K562 (cell line): ENCODE results near the gene MAP2K7. TPM values are rescaled to one million over a fixed set of nuclear protein-coding genes. Genes with fewer than 3 reads are reported as not detected.
A peak's percentile ranks its signal among the peaks of the same experiment; 100 is the strongest.

Source experiments
- CAMTA2 ChIP-seq: fragments of 250-450 bp; sonication (Bioruptor Pico); conservative IDR thresholded peaks from 2 replicates; pipeline ENCODE4 v1.5.1; 2022
- CEBPB ChIP-seq: fragments of 450-650 bp; IDR thresholded peaks from 2 replicates; pipeline ENCODE4 v1.6.1; 2016; ENCODE audit warnings: missing genetic modification characterization, missing compliant biosample characterization
- ESRRA ChIP-seq: fragments of 450-650 bp; IDR thresholded peaks from 2 replicates; pipeline ENCODE4 v1.6.1; 2014; ENCODE audit warnings: low read depth, mild to moderate bottlenecking, moderate library complexity, borderline replicate concordance
- HLTF ChIP-seq: fragments of 450-650 bp; IDR thresholded peaks from 2 replicates; pipeline ENCODE4 v1.6.1; 2016
- KLF16 ChIP-seq: IDR thresholded peaks from 2 replicates; pipeline ENCODE4 v1.6.1; 2016; ENCODE audit warnings: antibody characterized with exemption
- MAZ ChIP-seq, 2 experiments: fragments of 450-650 bp in 1 of 2; sonication (generic) in 1 of 2; formaldehyde crosslinking; IDR thresholded peaks in 1 of 2; conservative IDR thresholded peaks in 1 of 2; 2 replicates each; pipeline versions ENCODE4 v1.4.0 to v1.5.0; 2020; ENCODE audit warnings: mild to moderate bottlenecking in 1 of 2, missing genetic modification reagents in 1 of 2
- MIER1 ChIP-seq: fragments of 450-650 bp; IDR thresholded peaks from 2 replicates; pipeline ENCODE4 v1.6.1; 2016; ENCODE audit warnings: antibody characterized with exemption, mild to moderate bottlenecking, low read depth
- MYC ChIP-seq, 2 experiments: fragments of 250-450 bp in 1 of 2; sonication (Bioruptor Pico) in 1 of 2; IDR thresholded peaks; 2 replicates each; pipeline versions ENCODE4 v1.5.1 to v1.6.1; 2012 to 2021; ENCODE audit warnings: low read depth in 2 of 2, borderline replicate concordance in 1 of 2, improper control_type of control experiment in 1 of 2, low read length in 1 of 2, mild to moderate bottlenecking in 1 of 2, moderate library complexity in 1 of 2
- PHB2 ChIP-seq: fragments of 450-650 bp; IDR thresholded peaks from 2 replicates; pipeline ENCODE4 v1.6.1; 2017; ENCODE audit warnings: low read depth
- PYGO2 ChIP-seq: fragments of 450-650 bp; IDR thresholded peaks from 2 replicates; pipeline ENCODE4 v1.6.1; 2016; ENCODE audit warnings: mild to moderate bottlenecking, missing genetic modification characterization, moderate library complexity, missing compliant biosample characterization
- RBFOX2 ChIP-seq: fragments of 200-400 bp; formaldehyde crosslinking; IDR thresholded peaks from 2 replicates; pipeline ENCODE4 v1.6.1; 2017; ENCODE audit warnings: low read depth, mild to moderate bottlenecking, low read length, moderate library complexity
- SMARCE1 ChIP-seq: fragments of 450-650 bp; IDR thresholded peaks from 2 replicates; pipeline ENCODE4 v1.7.1; 2016; ENCODE audit warnings: mild to moderate bottlenecking
- TAL1 ChIP-seq: fragments of 450-650 bp; IDR thresholded peaks from 2 replicates; pipeline ENCODE4 v1.6.1; 2016; ENCODE audit warnings: mild to moderate bottlenecking
- TFAP4 ChIP-seq: sonication (generic); formaldehyde crosslinking; IDR thresholded peaks from 2 replicates; pipeline ENCODE4 v1.8.0; 2022; ENCODE audit warnings: missing genetic modification reagents, mild to moderate bottlenecking, moderate library complexity, borderline replicate concordance
- USF1 ChIP-seq: sonication (generic); formaldehyde crosslinking; IDR thresholded peaks from 2 replicates; pipeline ENCODE4 v1.9.0; 2022; ENCODE audit warnings: mild to moderate bottlenecking, missing genetic modification reagents
- ZFP1 ChIP-seq: fragments of 450-650 bp; formaldehyde crosslinking; IDR thresholded peaks from 2 replicates; pipeline ENCODE4 v1.4.0; 2020; ENCODE audit warnings: mild to moderate bottlenecking, mixed read lengths
- ZNF77 ChIP-seq: fragments of 250-450 bp; sonication (Bioruptor Pico); IDR thresholded peaks from 2 replicates; pipeline ENCODE4 v1.5.0; 2020
- polyA plus RNA-seq, 8 experiments: library from polyadenylated mRNA; depleted of rRNA in 4 of 8; stranded (reverse) in 5 of 8; unstranded in 3 of 8; fragments of >200 nt; fragmentation: Nextera tagmentation in 2 of 8; fragmentation: Illumina TruSeq in 1 of 8; extraction: Ambion mirVana in 2 of 8; extraction: Trizol in 1 of 8; gene quantifications; 2 replicates each; pipeline versions ENCODE4 v1.2.1 to v1.2.3, GENCODE V29; 2011 to 2014; ENCODE audit warnings: inconsistent platforms in 1 of 8, missing spikeins in 1 of 8
- total RNA-seq, 7 experiments: library from RNA; depleted of rRNA in 6 of 7; stranded (reverse); fragments of >200 nt in 6 of 7; fragmentation: Illumina TruSeq in 2 of 7; extraction: Trizol in 2 of 7; gene quantifications; 2 replicates each; pipeline versions ENCODE4 v1.2.1 to v1.2.3, GENCODE V29; 2011 to 2021; ENCODE audit warnings: low replicate concordance in 1 of 7
- TF ChIP-seq, protein P1 (sequence below): sonication (generic); formaldehyde crosslinking; IDR thresholded peaks from 2 replicates; pipeline ENCODE4 v1.9.0; 2022; ENCODE audit warnings: mild to moderate bottlenecking, missing genetic modification reagents
- TF ChIP-seq, protein P2 (sequence below): fragments of 450-650 bp; IDR thresholded peaks from 2 replicates; pipeline ENCODE4 v1.7.0; 2016; ENCODE audit warnings: borderline replicate concordance
- TF ChIP-seq, protein P3 (sequence below), 2 experiments: fragments of 450-650 bp; IDR thresholded peaks; 2 replicates each; pipeline ENCODE4 v1.6.1; 2016
- TF ChIP-seq, protein P4 (sequence below): fragments of 250-450 bp; sonication (Bioruptor Pico); IDR thresholded peaks from 2 replicates; pipeline ENCODE4 v1.5.0; 2021

Gene MAP2K7
- total and polyA plus RNA-seq, 9 of the 15 experiments (the other 6 are each of a cell fraction or from before 2014, with no cell fraction given): 0.51 to 45.8 (median 14.1) TPM

DNA sequence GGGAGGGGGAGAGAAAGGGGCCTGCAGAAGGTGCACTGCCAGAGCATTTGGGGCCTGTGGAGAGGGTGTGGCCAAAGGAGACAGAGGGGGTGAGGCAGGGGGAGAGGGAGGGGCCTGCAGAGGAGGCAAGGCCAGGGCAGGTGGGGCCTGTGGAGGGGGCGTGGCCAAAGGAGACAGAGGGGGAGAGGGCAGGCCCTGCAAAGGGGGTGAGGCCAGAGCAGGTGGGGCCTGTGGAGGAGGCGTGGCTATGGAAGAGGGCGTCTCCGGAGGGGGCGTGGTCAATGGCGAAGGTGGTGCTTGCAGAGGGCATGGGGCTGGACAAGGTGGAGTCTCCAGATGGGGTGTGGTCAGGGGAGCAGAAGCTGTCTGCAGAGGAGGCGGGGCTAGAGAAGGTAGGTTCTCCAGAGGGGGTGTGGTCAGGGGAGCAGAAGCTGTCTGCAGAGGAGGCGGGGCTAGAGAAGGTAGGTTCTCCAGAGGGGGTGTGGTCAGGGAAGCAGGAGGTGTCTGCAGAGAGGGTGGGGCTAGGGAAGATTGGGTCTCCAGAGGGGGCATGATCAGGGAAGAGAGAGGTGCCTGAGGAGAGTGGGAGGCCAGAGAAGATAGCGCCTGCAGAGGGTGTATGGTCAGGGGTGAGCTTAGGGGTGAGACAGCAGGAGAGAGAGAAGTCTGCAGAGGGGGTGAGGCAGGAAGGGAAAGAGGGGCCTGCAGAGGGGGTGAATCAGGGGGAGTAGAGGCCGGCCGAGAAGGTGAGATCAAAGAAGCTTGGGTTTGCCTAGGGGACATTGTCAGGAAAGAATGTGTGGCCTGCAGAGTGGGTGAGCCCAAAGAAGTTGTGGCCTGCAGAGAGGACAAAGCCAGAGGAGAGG, 32.9 kb upstream of the MAP2K7 start (continued):
- peak; percentile 36; the same call in 1 of the 2 replicates for TF ChIP-seq MYC (IDR thresholded peaks at IDR 0.05; ENCODE audit: low read depth, low read length)
- TF ChIP-seq MYC (CRISPR knock-in tag; IDR thresholded peaks at IDR 0.05; ENCODE audit: borderline replicate concordance, low read depth): no peak
- TF ChIP-seq HLTF: peak; percentile 36; the same call in 1 of the 2 replicates
- TF ChIP-seq MAZ (CRISPR knock-in tag; conservative IDR thresholded peaks at IDR 0.05 in 1 of 2, IDR thresholded peaks at IDR 0.05 in 1 of 2): peak in 1 of 2 experiments; percentile 69; a peak in 2 of 4 replicates
- no peak for TF ChIP-seq KLF16
- TF ChIP-seq, protein P1, sequence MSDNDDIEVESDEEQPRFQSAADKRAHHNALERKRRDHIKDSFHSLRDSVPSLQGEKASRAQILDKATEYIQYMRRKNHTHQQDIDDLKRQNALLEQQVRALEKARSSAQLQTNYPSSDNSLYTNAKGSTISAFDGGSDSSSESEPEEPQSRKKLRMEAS: 0 out of 2 replicates have a peak, but pooled peaks have one; percentile 22
- peak; percentile 30; the same call in 1 of the 2 replicates for TF ChIP-seq SMARCE1
- peak; percentile 38; the same call in 1 of the 2 replicates for TF ChIP-seq USF1 (CRISPR knock-in tag)
- TF ChIP-seq TAL1: 0 out of 2 replicates have a peak, but pooled peaks have one; percentile 1
- TF ChIP-seq TFAP4 (CRISPR knock-in tag): peak; percentile 69
- no peak for TF ChIP-seq ZFP1
- TF ChIP-seq ESRRA: peak; percentile 21; the same call in 1 of the 2 replicates
- no peak for TF ChIP-seq RBFOX2
- TF ChIP-seq CAMTA2 (CRISPR knock-in tag): no peak
- TF ChIP-seq, protein P2, sequence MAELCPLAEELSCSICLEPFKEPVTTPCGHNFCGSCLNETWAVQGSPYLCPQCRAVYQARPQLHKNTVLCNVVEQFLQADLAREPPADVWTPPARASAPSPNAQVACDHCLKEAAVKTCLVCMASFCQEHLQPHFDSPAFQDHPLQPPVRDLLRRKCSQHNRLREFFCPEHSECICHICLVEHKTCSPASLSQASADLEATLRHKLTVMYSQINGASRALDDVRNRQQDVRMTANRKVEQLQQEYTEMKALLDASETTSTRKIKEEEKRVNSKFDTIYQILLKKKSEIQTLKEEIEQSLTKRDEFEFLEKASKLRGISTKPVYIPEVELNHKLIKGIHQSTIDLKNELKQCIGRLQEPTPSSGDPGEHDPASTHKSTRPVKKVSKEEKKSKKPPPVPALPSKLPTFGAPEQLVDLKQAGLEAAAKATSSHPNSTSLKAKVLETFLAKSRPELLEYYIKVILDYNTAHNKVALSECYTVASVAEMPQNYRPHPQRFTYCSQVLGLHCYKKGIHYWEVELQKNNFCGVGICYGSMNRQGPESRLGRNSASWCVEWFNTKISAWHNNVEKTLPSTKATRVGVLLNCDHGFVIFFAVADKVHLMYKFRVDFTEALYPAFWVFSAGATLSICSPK: peak; percentile 63; the same call in 1 of the 2 replicates
- TF ChIP-seq, protein P3, sequence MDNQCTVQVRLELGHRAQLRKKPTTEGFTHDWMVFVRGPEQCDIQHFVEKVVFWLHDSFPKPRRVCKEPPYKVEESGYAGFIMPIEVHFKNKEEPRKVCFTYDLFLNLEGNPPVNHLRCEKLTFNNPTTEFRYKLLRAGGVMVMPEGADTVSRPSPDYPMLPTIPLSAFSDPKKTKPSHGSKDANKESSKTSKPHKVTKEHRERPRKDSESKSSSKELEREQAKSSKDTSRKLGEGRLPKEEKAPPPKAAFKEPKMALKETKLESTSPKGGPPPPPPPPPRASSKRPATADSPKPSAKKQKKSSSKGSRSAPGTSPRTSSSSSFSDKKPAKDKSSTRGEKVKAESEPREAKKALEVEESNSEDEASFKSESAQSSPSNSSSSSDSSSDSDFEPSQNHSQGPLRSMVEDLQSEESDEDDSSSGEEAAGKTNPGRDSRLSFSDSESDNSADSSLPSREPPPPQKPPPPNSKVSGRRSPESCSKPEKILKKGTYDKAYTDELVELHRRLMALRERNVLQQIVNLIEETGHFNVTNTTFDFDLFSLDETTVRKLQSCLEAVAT (IDR thresholded peaks at IDR 0.05): 0 out of 4 replicates have a peak, but pooled peaks of 1 of the 2 experiments have one; percentile 13
- peak; percentile 17; the same call in 1 of the 2 replicates for TF ChIP-seq PYGO2
- peak; percentile 24; the same call in 1 of the 2 replicates for TF ChIP-seq MIER1
- no peak for TF ChIP-seq CEBPB (tag)
- TF ChIP-seq, protein P4, sequence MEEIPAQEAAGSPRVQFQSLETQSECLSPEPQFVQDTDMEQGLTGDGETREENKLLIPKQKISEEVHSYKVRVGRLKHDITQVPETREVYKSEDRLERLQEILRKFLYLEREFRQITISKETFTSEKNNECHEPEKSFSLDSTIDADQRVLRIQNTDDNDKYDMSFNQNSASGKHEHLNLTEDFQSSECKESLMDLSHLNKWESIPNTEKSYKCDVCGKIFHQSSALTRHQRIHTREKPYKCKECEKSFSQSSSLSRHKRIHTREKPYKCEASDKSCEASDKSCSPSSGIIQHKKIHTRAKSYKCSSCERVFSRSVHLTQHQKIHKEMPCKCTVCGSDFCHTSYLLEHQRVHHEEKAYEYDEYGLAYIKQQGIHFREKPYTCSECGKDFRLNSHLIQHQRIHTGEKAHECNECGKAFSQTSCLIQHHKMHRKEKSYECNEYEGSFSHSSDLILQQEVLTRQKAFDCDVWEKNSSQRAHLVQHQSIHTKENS (CRISPR knock-in tag): no peak
- 0 out of 2 replicates have a peak, but pooled peaks have one; percentile 9 for TF ChIP-seq PHB2
- TF ChIP-seq ZNF77: no peak
